ENCODE results near the gene AURKAIP1. TPM values are rescaled to one million over a fixed set of nuclear protein-coding genes. Genes with fewer than 3 reads are reported as not detected.

AURKAIP1 gene
- total and polyA plus RNA-seq, 2 of the 13 experiments (the other 11 are each of a cell fraction or from before 2014, with no cell fraction given) = 69.5 to 175 TPM

DNA sequence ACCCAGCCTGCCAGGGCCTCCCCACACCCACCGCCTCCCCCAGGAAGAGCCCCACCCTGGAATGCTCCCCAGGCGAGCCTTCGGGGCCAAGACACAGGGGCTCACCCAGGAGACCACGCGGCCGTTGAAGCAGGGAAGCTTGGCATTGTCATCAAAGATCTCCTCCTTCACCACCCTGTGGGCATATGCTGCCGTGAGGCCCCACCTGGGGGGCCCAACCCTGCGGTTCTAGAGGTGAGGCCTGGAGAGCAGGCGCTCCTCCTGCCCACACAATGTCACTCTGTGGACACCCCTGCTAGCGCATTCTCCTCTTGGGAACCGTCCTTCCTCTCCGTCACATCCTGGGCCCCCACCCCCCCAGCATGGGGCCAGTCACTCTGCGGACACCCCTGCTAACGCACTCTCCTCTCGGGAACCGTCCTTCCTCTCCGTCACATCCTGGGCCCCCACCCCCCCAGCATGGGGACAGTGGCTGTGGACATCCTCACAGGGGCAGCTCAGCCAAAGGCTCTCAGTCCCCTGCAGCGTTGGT, 32.4 kb downstream of the AURKAIP1 start:
- no peak overlapping the region for H3K27ac ChIP-seq (ENCODE audit: extremely low read length, insufficient read depth, low read length)
- no peaks in the 10 kb centered on the region for H3K9me3 ChIP-seq (ENCODE audit: low read length)
- in situ Hi-C loops (cut with HindIII; ENCODE audit: extremely low pct_ligation_motif_present, low pct_unique_long_range_greater_than_20kb) (no loop called here), intact Hi-C loops (cut with micrococcal nuclease; ENCODE audit: unreplicated experiment) (no loop called here)
- H2AFZ ChIP-seq (ENCODE audit: low read length) = no peak overlapping the region
- H3K79me2 ChIP-seq (ENCODE audit: insufficient read depth, low read length) = peaks cover 38% of the 10 kb centered on the region
- H3K4me3 ChIP-seq (replicated peaks in 1 of 3; ENCODE audit: insufficient read depth in 1 of 3, low read depth in 2 of 3, low read length in 3 of 3) = no peak overlapping the region
- no peak overlapping the region for H3K4me2 ChIP-seq (ENCODE audit: low read depth, low read length)
- peaks cover 28% of the 10 kb centered on the region; the same call in 1 of the 2 replicates for H4K20me1 ChIP-seq (ENCODE audit: insufficient read depth, low read length)
- DNase-seq (ENCODE audit: low spot score) = no peak
- ATAC-seq = no peak
- no peak overlapping the region for H3K9ac ChIP-seq (ENCODE audit: insufficient read depth, low read depth, low read length)
- 97% methylated on average over 12 of the region's 18 CpGs for WGBS (ENCODE audit: low lambda C conversion rate)
- no TSS peak for BruUV-seq (replicated peaks)
- ChIA-PET CTCF (ENCODE audit: low intra/inter-chr PET ratio, low total read pairs) (no interaction called here), POLR2A (no interaction called here)
- H3K27me3 ChIP-seq (ENCODE audit: control insufficient read depth in 1 of 2, insufficient read depth in 2 of 2, low read length in 2 of 2) = no peaks in the 10 kb centered on the region
- FAIRE-seq = no peak
- peaks cover 13 to 26% of the 10 kb centered on the region in 2 experiments for H3K36me3 ChIP-seq (replicated peaks in 1 of 2; ENCODE audit: control insufficient read depth in 1 of 2, insufficient read depth in 2 of 2, low read length in 2 of 2)
- H3K4me1 ChIP-seq (ENCODE audit: insufficient read depth, low read length) = peaks cover 42% of the 10 kb centered on the region
- TF ChIP-seq ELF4 (CRISPR knock-in tag; IDR thresholded peaks at IDR 0.05; ENCODE audit: borderline replicate concordance) = no peak
- TF ChIP-seq, protein P1, sequence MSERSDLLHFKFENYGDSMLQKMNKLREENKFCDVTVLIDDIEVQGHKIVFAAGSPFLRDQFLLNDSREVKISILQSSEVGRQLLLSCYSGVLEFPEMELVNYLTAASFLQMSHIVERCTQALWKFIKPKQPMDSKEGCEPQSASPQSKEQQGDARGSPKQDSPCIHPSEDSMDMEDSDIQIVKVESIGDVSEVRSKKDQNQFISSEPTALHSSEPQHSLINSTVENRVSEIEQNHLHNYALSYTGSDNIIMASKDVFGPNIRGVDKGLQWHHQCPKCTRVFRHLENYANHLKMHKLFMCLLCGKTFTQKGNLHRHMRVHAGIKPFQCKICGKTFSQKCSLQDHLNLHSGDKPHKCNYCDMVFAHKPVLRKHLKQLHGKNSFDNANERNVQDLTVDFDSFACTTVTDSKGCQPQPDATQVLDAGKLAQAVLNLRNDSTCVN (CRISPR knock-in tag; IDR thresholded peaks at IDR 0.05; ENCODE audit: borderline replicate concordance) = no peak
- TF ChIP-seq, protein P2, sequence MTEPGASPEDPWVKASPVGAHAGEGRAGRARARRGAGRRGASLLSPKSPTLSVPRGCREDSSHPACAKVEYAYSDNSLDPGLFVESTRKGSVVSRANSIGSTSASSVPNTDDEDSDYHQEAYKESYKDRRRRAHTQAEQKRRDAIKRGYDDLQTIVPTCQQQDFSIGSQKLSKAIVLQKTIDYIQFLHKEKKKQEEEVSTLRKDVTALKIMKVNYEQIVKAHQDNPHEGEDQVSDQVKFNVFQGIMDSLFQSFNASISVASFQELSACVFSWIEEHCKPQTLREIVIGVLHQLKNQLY (CRISPR knock-in tag; IDR thresholded peaks at IDR 0.05) = no peak
- TF ChIP-seq ZBED4 (CRISPR knock-in tag; IDR thresholded peaks at IDR 0.05; ENCODE audit: borderline replicate concordance) = no peak
- TF ChIP-seq ZNF7 (CRISPR knock-in tag; IDR thresholded peaks at IDR 0.05) = no peak
- TF ChIP-seq FOXM1 (CRISPR knock-in tag; IDR thresholded peaks at IDR 0.05) = no peak
- TF ChIP-seq DR1 (CRISPR knock-in tag; IDR thresholded peaks at IDR 0.05) = no peak
- TF ChIP-seq, protein P3, sequence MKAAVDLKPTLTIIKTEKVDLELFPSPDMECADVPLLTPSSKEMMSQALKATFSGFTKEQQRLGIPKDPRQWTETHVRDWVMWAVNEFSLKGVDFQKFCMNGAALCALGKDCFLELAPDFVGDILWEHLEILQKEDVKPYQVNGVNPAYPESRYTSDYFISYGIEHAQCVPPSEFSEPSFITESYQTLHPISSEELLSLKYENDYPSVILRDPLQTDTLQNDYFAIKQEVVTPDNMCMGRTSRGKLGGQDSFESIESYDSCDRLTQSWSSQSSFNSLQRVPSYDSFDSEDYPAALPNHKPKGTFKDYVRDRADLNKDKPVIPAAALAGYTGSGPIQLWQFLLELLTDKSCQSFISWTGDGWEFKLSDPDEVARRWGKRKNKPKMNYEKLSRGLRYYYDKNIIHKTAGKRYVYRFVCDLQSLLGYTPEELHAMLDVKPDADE (CRISPR knock-in tag; IDR thresholded peaks at IDR 0.05) = no peak
- no peak for TF ChIP-seq ZGPAT (CRISPR knock-in tag; IDR thresholded peaks at IDR 0.05)
- TF ChIP-seq SIN3A (IDR thresholded peaks at IDR 0.05; ENCODE audit: borderline replicate concordance, low read depth, low read length) = no peak
- TF ChIP-seq RFXAP (CRISPR knock-in tag; IDR thresholded peaks at IDR 0.05; ENCODE audit: borderline replicate concordance) = no peak
- no peak for TF ChIP-seq FOSL1 (CRISPR knock-in tag; IDR thresholded peaks at IDR 0.05; ENCODE audit: borderline replicate concordance)
- TF ChIP-seq, protein P4, sequence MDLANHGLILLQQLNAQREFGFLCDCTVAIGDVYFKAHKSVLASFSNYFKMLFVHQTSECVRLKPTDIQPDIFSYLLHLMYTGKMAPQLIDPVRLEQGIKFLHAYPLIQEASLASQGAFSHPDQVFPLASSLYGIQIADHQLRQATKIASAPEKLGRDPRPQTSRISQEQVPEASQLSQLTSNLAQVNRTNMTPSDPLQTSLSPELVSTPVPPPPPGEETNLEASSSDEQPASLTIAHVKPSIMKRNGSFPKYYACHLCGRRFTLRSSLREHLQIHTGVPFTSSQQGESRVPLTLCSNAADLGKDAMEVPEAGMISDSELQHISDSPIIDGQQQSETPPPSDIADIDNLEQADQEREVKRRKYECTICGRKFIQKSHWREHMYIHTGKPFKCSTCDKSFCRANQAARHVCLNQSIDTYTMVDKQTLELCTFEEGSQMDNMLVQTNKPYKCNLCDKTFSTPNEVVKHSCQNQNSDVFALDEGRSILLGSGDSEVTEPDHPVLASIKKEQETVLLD (CRISPR knock-in tag; IDR thresholded peaks at IDR 0.05; ENCODE audit: low read depth) = no peak
